ENCODE measurements around the gene NELFCD.
"Not testable (repeated sequence)": the region's sequence is repeated elsewhere in the genome, so short reads cannot be mapped to it uniquely, and the experiment has no call there.

The NELFCD gene

GRCh38 chr20:59010995-59011873 lies 30.2 kb downstream of the NELFCD start:
- DNase-seq: no peak

GRCh38 chr20:59011874-59012157 lies 30.8 kb downstream of the NELFCD start:
- not testable (repeated sequence) for DNase-seq

GRCh38 chr20:59013031-59013951 lies 32.2 kb downstream of the NELFCD start:
- DNase-seq: no peak

GRCh38 chr20:59013959-59014608 lies 33.0 kb downstream of the NELFCD start:
- DNase-seq: no peak

- DNase-seq: no peak
These were observed 33.8 kb downstream of the NELFCD start for GRCh38 chr20:59014680-59015389.

- DNase-seq: no peak
These were observed 34.4 kb downstream of the NELFCD start for GRCh38 chr20:59015411-59015810.

GRCh38 chr20:59015812-59016711 lies 35.0 kb downstream of the NELFCD start:
- no peak for DNase-seq

- DNase-seq: no peak
These were observed 35.9 kb downstream of the NELFCD start for GRCh38 chr20:59016795-59017492.

- no peak for DNase-seq
These were observed 36.6 kb downstream of the NELFCD start for GRCh38 chr20:59017493-59018231.

- no peak for DNase-seq
These were observed 37.8 kb downstream of the NELFCD start for GRCh38 chr20:59018817-59019216.

GRCh38 chr20:59019217-59019616 lies 38.2 kb downstream of the NELFCD start, which contains the start of gene TUBB1:
Gene TUBB1 (plus strand): TSS chr20:59019429. CDS start chr20:59019523, 94 bp downstream.
- no peak for DNase-seq

GRCh38 chr20:59020938-59021551 lies 40.0 kb downstream of the NELFCD start:
- no peak for DNase-seq

GRCh38 chr20:59022754-59023153 lies 41.7 kb downstream of the NELFCD start:
- DNase-seq: no peak

GRCh38 chr20:59023616-59024015 lies 42.6 kb downstream of the NELFCD start:
- no peak for DNase-seq

- no peak for DNase-seq
These were observed 43.1 kb downstream of the NELFCD start for GRCh38 chr20:59024111-59024530.

GRCh38 chr20:59025086-59025485 lies 44.0 kb downstream of the NELFCD start:
- DNase-seq: no peak

- no peak for DNase-seq
These were observed 44.5 kb downstream of the NELFCD start for GRCh38 chr20:59025511-59025910.

GRCh38 chr20:59026904-59027740 lies 46.1 kb downstream of the NELFCD start:
- no peak for DNase-seq
